Osteoblast (primary cell): ENCODE measurements around the gene CEP170B. TPM values are rescaled to one million over a fixed set of nuclear protein-coding genes. Genes with fewer than 3 reads are reported as not detected.
"Not testable (repeated sequence)": the region's sequence is repeated elsewhere in the genome, so short reads cannot be mapped to it uniquely, and the experiment has no call there.

ENCODE experiments used
- DNase-seq: peaks from one replicate; pipeline ENCODE4 v3.0.0; 2011; ENCODE audit warnings: low spot score, mixed read lengths; ENCODE audit not compliant: insufficient read length; ENCODE audit errors: missing footprints
- H2AFZ ChIP-seq: 2 replicates; pipeline ENCODE4 v1.6.0; 2011; ENCODE audit warnings: mild to moderate bottlenecking, low read length
- H3K27ac ChIP-seq: 2 replicates; pipeline ENCODE4 v1.5.1; 2011; ENCODE audit warnings: mild to moderate bottlenecking, low read depth, low read length, moderate library complexity
- H3K27me3 ChIP-seq: 2 replicates; pipeline ENCODE4 v1.6.0; 2012; ENCODE audit warnings: mild to moderate bottlenecking, control low read depth, inconsistent platforms, low read length, moderate library complexity; ENCODE audit not compliant: insufficient read depth
- H3K36me3 ChIP-seq: 2 replicates; pipeline ENCODE4 v1.5.1; 2011; ENCODE audit warnings: mild to moderate bottlenecking, low read length, control low read depth, moderate library complexity; ENCODE audit not compliant: insufficient read depth
- H3K4me1 ChIP-seq: 2 replicates; pipeline ENCODE4 v1.5.1; 2011; ENCODE audit warnings: mild to moderate bottlenecking, low read length, control low read depth, moderate library complexity; ENCODE audit not compliant: insufficient read depth
- H3K4me2 ChIP-seq: 2 replicates; pipeline ENCODE4 v1.6.0; 2011; ENCODE audit warnings: mild to moderate bottlenecking, low read length; ENCODE audit not compliant: insufficient read depth
- H3K4me3 ChIP-seq: fragments of 200-600 bp; sonication (generic); 3 replicates; pipeline ENCODE4 v1.5.1; 2012; ENCODE audit warnings: mild to moderate bottlenecking, low read length, inconsistent platforms; ENCODE audit not compliant: insufficient read depth
- H3K79me2 ChIP-seq: 2 replicates; pipeline ENCODE4 v1.6.0; 2012; ENCODE audit warnings: mild to moderate bottlenecking, low read length, control low read depth, inconsistent platforms; ENCODE audit not compliant: insufficient read depth
- H3K9me3 ChIP-seq: 2 replicates; pipeline ENCODE4 v1.5.1; 2011; ENCODE audit warnings: low read depth, low read length, control low read depth
- H4K20me1 ChIP-seq: 2 replicates; pipeline ENCODE4 v1.6.0; 2012; ENCODE audit warnings: mild to moderate bottlenecking, low read length, control low read depth; ENCODE audit not compliant: insufficient read depth
- CTCF ChIP-seq: IDR thresholded peaks from 2 replicates; pipeline ENCODE4 v1.5.1; 2011; ENCODE audit warnings: mild to moderate bottlenecking, low read depth, low read length, moderate library complexity; ENCODE audit errors: extremely low read depth
- total RNA-seq: library from RNA; depleted of rRNA; stranded (reverse); fragments of >200 nt; gene quantifications from 2 replicates; pipeline ENCODE4 v1.2.3, GENCODE V29; 2012

The CEP170B gene
- total RNA-seq, 1 donor, result 21.0 TPM

GRCh38 chr14:104917116-104917515, 52.0 kb downstream of the CEP170B start:
- Histone ChIP-seq H3K27me3 (peaks cover 17% of the 10 kb centered on the region), H3K4me2 (no peak overlapping the region), H3K9me3 (peaks cover 2% of the 10 kb centered on the region), H3K4me3 (no peak overlapping the region), H3K4me1 (no peaks in the 10 kb centered on the region), H4K20me1 (no peaks in the 10 kb centered on the region), H3K27ac (no peak overlapping the region), H3K79me2 (no peaks in the 10 kb centered on the region), H2AFZ (no peak overlapping the region), H3K36me3 (no peaks in the 10 kb centered on the region)
- DNase-seq, result no peak
- no peak for TF ChIP-seq CTCF

GRCh38 chr14:104917993-104918392, 52.9 kb downstream of the CEP170B start:
- Histone ChIP-seq H3K4me2 (no peak overlapping the region), H3K36me3 (no peaks in the 10 kb centered on the region), H3K79me2 (no peaks in the 10 kb centered on the region), H3K4me1 (no peaks in the 10 kb centered on the region), H2AFZ (no peak overlapping the region), H3K9me3 (no peaks in the 10 kb centered on the region), H3K27ac (no peak overlapping the region), H4K20me1 (no peaks in the 10 kb centered on the region), H3K27me3 (peaks cover 17% of the 10 kb centered on the region), H3K4me3 (no peak overlapping the region)
- TF ChIP-seq CTCF, result no peak
- DNase-seq, result no peak

- H4K20me1 ChIP-seq, H3K27ac ChIP-seq, DNase-seq, H3K36me3 ChIP-seq, H3K4me3 ChIP-seq, H3K27me3 ChIP-seq, H3K9me3 ChIP-seq, H3K4me2 ChIP-seq, H3K79me2 ChIP-seq, H3K4me1 ChIP-seq, H2AFZ ChIP-seq: not testable (repeated sequence)
Measured at GRCh38 chr14:104919152-104919992, 54.3 kb downstream of the CEP170B start.

- Histone ChIP-seq H2AFZ (no peak overlapping the region), H3K79me2 (no peaks in the 10 kb centered on the region), H3K9me3 (peaks cover 4% of the 10 kb centered on the region), H3K36me3 (no peaks in the 10 kb centered on the region), H3K4me2 (no peak overlapping the region), H3K27ac (no peak overlapping the region), H3K4me1 (no peaks in the 10 kb centered on the region), H4K20me1 (no peaks in the 10 kb centered on the region), H3K4me3 (no peak overlapping the region), H3K27me3 (peaks cover 6% of the 10 kb centered on the region)
- DNase-seq, result no peak
- no peak for TF ChIP-seq CTCF
Measured at GRCh38 chr14:104919993-104920315, 54.9 kb downstream of the CEP170B start.
